Subcutaneous abdominal adipose tissue (tissue), 5 donors: ENCODE results near the gene APBB3.
"Not testable (repeated sequence)": the region's sequence is repeated elsewhere in the genome, so short reads cannot be mapped to it uniquely, and the experiment has no call there.

Experiments
- H3K27ac ChIP-seq: one replicate; pipeline ENCODE4 v1.7.0; 2013; ENCODE audit warnings: low read depth, mild to moderate bottlenecking, inconsistent platforms, low read length, moderate library complexity
- H3K27me3 ChIP-seq, 5 donors: one replicate each; pipeline ENCODE4 v1.7.0; 2013; ENCODE audit warnings: low read length in 5 of 5, inconsistent platforms in 1 of 5; ENCODE audit not compliant: control insufficient read depth in 5 of 5, insufficient read depth in 4 of 5
- H3K36me3 ChIP-seq, 5 donors: one replicate each; pipeline ENCODE4 v1.7.0; 2013; ENCODE audit warnings: low read length in 5 of 5; ENCODE audit not compliant: control insufficient read depth in 5 of 5, insufficient read depth in 5 of 5
- H3K4me1 ChIP-seq, 5 donors: one replicate each; pipeline ENCODE4 v1.7.0; 2013; ENCODE audit warnings: low read length in 5 of 5, mild to moderate bottlenecking in 3 of 5, moderate library complexity in 1 of 5; ENCODE audit not compliant: control insufficient read depth in 5 of 5, insufficient read depth in 5 of 5
- H3K4me3 ChIP-seq, 5 donors: one replicate each; pipeline ENCODE4 v1.7.0; 2013; ENCODE audit warnings: low read length in 5 of 5, low read depth in 1 of 5
- H3K9ac ChIP-seq, 5 donors: one replicate each; pipeline ENCODE4 v1.7.0; 2013; ENCODE audit warnings: low read length in 5 of 5, mild to moderate bottlenecking in 4 of 5, moderate library complexity in 3 of 5
- H3K9me3 ChIP-seq, 5 donors: one replicate each; pipeline ENCODE4 v1.7.0; 2013; ENCODE audit warnings: low read length in 5 of 5; ENCODE audit not compliant: control insufficient read depth in 5 of 5
- donor health status: healthy.
- donor health status: healthy.
- donor health status: healthy.
- donor health status: healthy.
- donor health status: healthy.

The APBB3 gene

GRCh38 chr5:140564196-140565023 lies at the start of gene APBB3, which contains the start of gene SLC35A4:
Gene APBB3 (minus strand): TSS chr5:140564598. CDS start chr5:140564245, 353 bp downstream.
Gene SLC35A4 (plus strand): TSS chr5:140564828. CDS start chr5:140567170, 2,342 bp downstream.
- peak within 1 kb of the TSS; percentile 78 to 96 (median 88) for H3K4me3 ChIP-seq
- H3K9me3 ChIP-seq: no peaks in the 10 kb centered on the region
- peak within 1 kb of the TSS; percentile 84 for H3K27ac ChIP-seq
- H3K4me1 ChIP-seq: peaks cover 7 to 61% (median 44%) of the 10 kb centered on the region in 5 donors
- peaks cover 0 to 51% (median 40%) of the 10 kb centered on the region in 5 donors for H3K36me3 ChIP-seq
- H3K9ac ChIP-seq: peak within 1 kb of the TSS; percentile 82 to 84 (median 83)
- H3K27me3 ChIP-seq: no peaks in the 10 kb centered on the region

- H3K9ac ChIP-seq: no peak overlapping the region
- peak overlapping the region; percentile 32 for H3K27ac ChIP-seq
- peaks cover 0 to 30% (median 16%) of the 10 kb centered on the region in 5 donors for H3K4me1 ChIP-seq
- H3K4me3 ChIP-seq: no peak overlapping the region
- H3K36me3 ChIP-seq: no peaks in the 10 kb centered on the region
- no peaks in the 10 kb centered on the region for H3K9me3 ChIP-seq
- no peaks in the 10 kb centered on the region for H3K27me3 ChIP-seq
These were observed 46.7 kb upstream of the APBB3 start for GRCh38 chr5:140611020-140611521.

GRCh38 chr5:140609126-140609525 lies 44.7 kb upstream of the APBB3 start:
- H3K4me1 ChIP-seq: peaks cover 0 to 30% (median 16%) of the 10 kb centered on the region in 5 donors
- no peaks in the 10 kb centered on the region for H3K9me3 ChIP-seq
- no peak overlapping the region for H3K9ac ChIP-seq
- H3K27me3 ChIP-seq: no peaks in the 10 kb centered on the region
- H3K4me3 ChIP-seq: peak overlapping the region in 1 of 5 donors; percentile 17
- no peaks in the 10 kb centered on the region for H3K36me3 ChIP-seq
- peak overlapping the region; percentile 7 for H3K27ac ChIP-seq

GRCh38 chr5:140608722-140609121 lies 44.3 kb upstream of the APBB3 start:
- Histone ChIP-seq H3K4me1 (peaks cover 0 to 30% (median 16%) of the 10 kb centered on the region in 5 donors), H3K27ac (no peak overlapping the region)

GRCh38 chr5:140607031-140607430 lies 42.6 kb upstream of the APBB3 start:
- Histone ChIP-seq H3K27me3 (no peaks in the 10 kb centered on the region), H3K4me3 (no peak overlapping the region), H3K36me3 (no peaks in the 10 kb centered on the region), H3K9me3 (no peaks in the 10 kb centered on the region), H3K4me1 (peaks cover 0 to 37% (median 23%) of the 10 kb centered on the region in 5 donors), H3K27ac (no peak overlapping the region), H3K9ac (no peak overlapping the region)

More at GRCh38 chr5:140608722-140609121, 44.3 kb upstream of the APBB3 start:
- H3K27me3 ChIP-seq: no peaks in the 10 kb centered on the region
- H3K9me3 ChIP-seq: no peaks in the 10 kb centered on the region
- no peak overlapping the region for H3K9ac ChIP-seq
- H3K4me3 ChIP-seq: peak overlapping the region in 1 of 5 donors; percentile 17
- no peaks in the 10 kb centered on the region for H3K36me3 ChIP-seq

- Histone ChIP-seq H3K27ac (no peak overlapping the region), H3K4me1 (peaks cover 0 to 26% (median 13%) of the 10 kb centered on the region in 5 donors), H3K9ac (no peak overlapping the region), H3K4me3 (no peak overlapping the region), H3K9me3 (no peaks in the 10 kb centered on the region), H3K27me3 (no peaks in the 10 kb centered on the region), H3K36me3 (no peaks in the 10 kb centered on the region)
These were observed 41.5 kb upstream of the APBB3 start for GRCh38 chr5:140605879-140606278.

GRCh38 chr5:140603734-140604133 lies 39.3 kb upstream of the APBB3 start:
- Histone ChIP-seq H3K36me3 (no peaks in the 10 kb centered on the region), H3K4me3 (no peak overlapping the region), H3K9ac (no peak overlapping the region), H3K27ac (no peak overlapping the region), H3K4me1 (peaks cover 0 to 11% (median 6%) of the 10 kb centered on the region in 5 donors), H3K9me3 (no peaks in the 10 kb centered on the region), H3K27me3 (no peaks in the 10 kb centered on the region)

GRCh38 chr5:140603446-140603698 lies 39.0 kb upstream of the APBB3 start:
- H3K4me1 ChIP-seq, H3K36me3 ChIP-seq, H3K27ac ChIP-seq, H3K4me3 ChIP-seq, H3K27me3 ChIP-seq, H3K9ac ChIP-seq, H3K9me3 ChIP-seq: not testable (repeated sequence)

GRCh38 chr5:140602147-140602546 lies 37.7 kb upstream of the APBB3 start:
- H3K9ac ChIP-seq: peak overlapping the region in 2 of 5 donors; percentile 4 to 41
- no peak overlapping the region for H3K4me3 ChIP-seq
- H3K36me3 ChIP-seq: no peaks in the 10 kb centered on the region
- no peaks in the 10 kb centered on the region for H3K9me3 ChIP-seq
- H3K27ac ChIP-seq: peak overlapping the region; percentile 67
- H3K4me1 ChIP-seq: peaks cover 0 to 8% (median 6%) of the 10 kb centered on the region in 5 donors
- no peaks in the 10 kb centered on the region for H3K27me3 ChIP-seq

GRCh38 chr5:140600096-140600495 lies 35.7 kb upstream of the APBB3 start:
- Histone ChIP-seq H3K4me1 (peaks cover 2 to 26% (median 15%) of the 10 kb centered on the region in 5 donors), H3K27ac (no peak overlapping the region), H3K27me3 (no peaks in the 10 kb centered on the region), H3K4me3 (no peak overlapping the region), H3K9me3 (no peaks in the 10 kb centered on the region), H3K36me3 (no peaks in the 10 kb centered on the region), H3K9ac (no peak overlapping the region)
